Uterus (tissue), 2 donors: ENCODE results near the gene RAD50.

Source experiments
- POLR2A ChIP-seq, 2 donors: fragments of 450-650 bp; IDR thresholded peaks; one replicate each; pipeline ENCODE4 v1.6.1; 2016; ENCODE audit warnings: antibody characterized with exemption in 2 of 2, mild to moderate bottlenecking in 1 of 2, moderate library complexity in 1 of 2
- TF ChIP-seq, protein P1 (sequence below), 4 experiments: fragments of 200-600 bp in 2 of 4; fragments of 450-650 bp in 2 of 4; sonication (generic) in 2 of 4; IDR thresholded peaks; one replicate each; pipeline ENCODE4 v1.5.1; 2016 to 2019; ENCODE audit warnings: antibody characterized with exemption in 4 of 4, mild to moderate bottlenecking in 2 of 4, moderate library complexity in 1 of 4

DNA sequence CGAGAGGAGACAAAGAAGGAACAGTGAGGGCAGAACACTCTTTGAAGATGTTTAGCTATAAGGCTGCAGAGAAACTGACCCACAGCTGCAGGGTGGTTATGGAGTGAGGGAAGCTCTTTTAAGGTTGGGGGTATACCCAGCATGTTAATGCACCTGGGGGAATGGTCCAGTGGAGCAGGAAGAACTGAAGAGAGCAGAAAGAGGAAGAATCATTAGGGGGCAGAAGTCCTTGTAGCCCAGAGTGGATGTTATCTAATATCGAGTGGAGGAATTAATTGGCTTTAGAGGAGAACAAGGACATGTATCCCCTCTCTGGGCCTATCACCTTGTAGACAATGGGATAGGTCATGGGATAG is 124.7 kb downstream of the RAD50 start:
- TF ChIP-seq, protein P1, sequence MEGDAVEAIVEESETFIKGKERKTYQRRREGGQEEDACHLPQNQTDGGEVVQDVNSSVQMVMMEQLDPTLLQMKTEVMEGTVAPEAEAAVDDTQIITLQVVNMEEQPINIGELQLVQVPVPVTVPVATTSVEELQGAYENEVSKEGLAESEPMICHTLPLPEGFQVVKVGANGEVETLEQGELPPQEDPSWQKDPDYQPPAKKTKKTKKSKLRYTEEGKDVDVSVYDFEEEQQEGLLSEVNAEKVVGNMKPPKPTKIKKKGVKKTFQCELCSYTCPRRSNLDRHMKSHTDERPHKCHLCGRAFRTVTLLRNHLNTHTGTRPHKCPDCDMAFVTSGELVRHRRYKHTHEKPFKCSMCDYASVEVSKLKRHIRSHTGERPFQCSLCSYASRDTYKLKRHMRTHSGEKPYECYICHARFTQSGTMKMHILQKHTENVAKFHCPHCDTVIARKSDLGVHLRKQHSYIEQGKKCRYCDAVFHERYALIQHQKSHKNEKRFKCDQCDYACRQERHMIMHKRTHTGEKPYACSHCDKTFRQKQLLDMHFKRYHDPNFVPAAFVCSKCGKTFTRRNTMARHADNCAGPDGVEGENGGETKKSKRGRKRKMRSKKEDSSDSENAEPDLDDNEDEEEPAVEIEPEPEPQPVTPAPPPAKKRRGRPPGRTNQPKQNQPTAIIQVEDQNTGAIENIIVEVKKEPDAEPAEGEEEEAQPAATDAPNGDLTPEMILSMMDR (IDR thresholded peaks at IDR 0.05) = no peak
- no peak for TF ChIP-seq POLR2A (IDR thresholded peaks at IDR 0.05)
